Measurements from ENCODE around the gene LMOD2. TPM values are rescaled to one million over a fixed set of nuclear protein-coding genes. Genes with fewer than 3 reads are reported as not detected.

Gene LMOD2
- total and polyA plus RNA-seq, 9 of the 15 experiments (the other 6 are each of a cell fraction or from before 2014, with no cell fraction given), result 0.04 TPM; not detected in 8

DNA sequence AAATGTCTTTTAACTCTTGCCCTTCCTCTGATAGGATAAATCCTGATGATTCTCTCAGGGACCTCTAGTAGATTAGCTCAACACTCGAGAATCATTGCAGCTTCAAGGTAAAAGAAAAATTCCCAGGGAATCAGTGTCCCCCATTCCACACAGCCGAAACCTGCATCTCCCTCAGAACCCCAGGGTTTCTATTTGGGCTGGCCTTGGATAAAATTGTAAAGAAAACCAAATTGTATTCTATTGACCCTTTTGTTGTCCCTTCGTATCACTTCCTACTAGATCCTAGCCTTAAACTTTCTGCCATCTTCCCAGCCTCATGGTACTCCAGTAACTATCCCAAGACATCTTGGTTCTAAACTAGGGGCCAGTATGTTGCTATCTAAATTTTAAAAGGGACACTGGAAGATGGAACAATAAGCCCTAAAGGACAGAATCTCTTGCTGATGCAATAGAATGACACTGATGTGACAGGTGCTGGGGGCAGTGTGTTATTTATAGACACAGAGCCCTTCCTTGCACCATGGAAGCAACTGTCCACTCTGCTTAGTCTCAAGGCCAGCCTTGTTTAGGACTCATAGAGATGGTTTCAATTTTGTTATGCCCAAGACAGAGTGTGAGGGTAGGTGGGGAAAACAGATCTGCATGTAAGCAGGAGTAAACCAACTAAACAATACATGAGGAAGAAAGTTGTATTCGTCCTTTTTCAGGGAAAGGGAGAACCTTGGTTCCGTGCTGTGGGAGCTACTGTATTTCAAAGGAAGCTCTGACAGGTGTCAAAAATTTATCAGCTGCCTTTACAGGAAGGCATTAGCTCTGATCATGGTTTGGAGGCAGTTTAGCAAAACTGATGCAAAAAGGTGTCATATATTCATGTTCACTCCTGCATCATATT lies 46.4 kb upstream of the LMOD2 start (continued):
- TF ChIP-seq, protein P1, sequence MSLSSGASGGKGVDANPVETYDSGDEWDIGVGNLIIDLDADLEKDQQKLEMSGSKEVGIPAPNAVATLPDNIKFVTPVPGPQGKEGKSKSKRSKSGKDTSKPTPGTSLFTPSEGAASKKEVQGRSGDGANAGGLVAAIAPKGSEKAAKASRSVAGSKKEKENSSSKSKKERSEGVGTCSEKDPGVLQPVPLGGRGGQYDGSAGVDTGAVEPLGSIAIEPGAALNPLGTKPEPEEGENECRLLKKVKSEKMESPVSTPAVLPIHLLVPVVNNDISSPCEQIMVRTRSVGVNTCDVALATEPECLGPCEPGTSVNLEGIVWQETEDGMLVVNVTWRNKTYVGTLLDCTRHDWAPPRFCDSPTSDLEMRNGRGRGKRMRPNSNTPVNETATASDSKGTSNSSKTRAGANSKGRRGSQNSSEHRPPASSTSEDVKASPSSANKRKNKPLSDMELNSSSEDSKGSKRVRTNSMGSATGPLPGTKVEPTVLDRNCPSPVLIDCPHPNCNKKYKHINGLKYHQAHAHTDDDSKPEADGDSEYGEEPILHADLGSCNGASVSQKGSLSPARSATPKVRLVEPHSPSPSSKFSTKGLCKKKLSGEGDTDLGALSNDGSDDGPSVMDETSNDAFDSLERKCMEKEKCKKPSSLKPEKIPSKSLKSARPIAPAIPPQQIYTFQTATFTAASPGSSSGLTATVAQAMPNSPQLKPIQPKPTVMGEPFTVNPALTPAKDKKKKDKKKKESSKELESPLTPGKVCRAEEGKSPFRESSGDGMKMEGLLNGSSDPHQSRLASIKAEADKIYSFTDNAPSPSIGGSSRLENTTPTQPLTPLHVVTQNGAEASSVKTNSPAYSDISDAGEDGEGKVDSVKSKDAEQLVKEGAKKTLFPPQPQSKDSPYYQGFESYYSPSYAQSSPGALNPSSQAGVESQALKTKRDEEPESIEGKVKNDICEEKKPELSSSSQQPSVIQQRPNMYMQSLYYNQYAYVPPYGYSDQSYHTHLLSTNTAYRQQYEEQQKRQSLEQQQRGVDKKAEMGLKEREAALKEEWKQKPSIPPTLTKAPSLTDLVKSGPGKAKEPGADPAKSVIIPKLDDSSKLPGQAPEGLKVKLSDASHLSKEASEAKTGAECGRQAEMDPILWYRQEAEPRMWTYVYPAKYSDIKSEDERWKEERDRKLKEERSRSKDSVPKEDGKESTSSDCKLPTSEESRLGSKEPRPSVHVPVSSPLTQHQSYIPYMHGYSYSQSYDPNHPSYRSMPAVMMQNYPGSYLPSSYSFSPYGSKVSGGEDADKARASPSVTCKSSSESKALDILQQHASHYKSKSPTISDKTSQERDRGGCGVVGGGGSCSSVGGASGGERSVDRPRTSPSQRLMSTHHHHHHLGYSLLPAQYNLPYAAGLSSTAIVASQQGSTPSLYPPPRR (CRISPR knock-in tag; IDR thresholded peaks at IDR 0.05; ENCODE audit: borderline replicate concordance), result no peak
- TF ChIP-seq SMARCE1 (IDR thresholded peaks at IDR 0.05) (0 out of 2 replicates have a peak, but pooled peaks have one; percentile 40), NELFE (IDR thresholded peaks at IDR 0.05; ENCODE audit: insufficient read depth, insufficient read length) (no peak), RNF2 (IDR thresholded peaks at IDR 0.05) (peak; percentile 81; the same call in 1 of the 2 replicates), ZNF175 (CRISPR knock-in tag; IDR thresholded peaks at IDR 0.05; ENCODE audit: low read depth) (peak; percentile 94), ZNF644 (tag; IDR thresholded peaks at IDR 0.05; ENCODE audit: low read depth) (peak; percentile 67; the same call in 1 of the 2 replicates), YY1 (IDR thresholded peaks at IDR 0.05; ENCODE audit: borderline replicate concordance in 1 of 3, control insufficient read depth in 1 of 3, extremely low read depth in 1 of 3, insufficient read depth in 3 of 3, insufficient read length in 1 of 3, insufficient replicate concordance in 2 of 3, low read depth in 1 of 3, low read length in 2 of 3) (no peak), BRD4 (IDR thresholded peaks at IDR 0.05) (peak; percentile 75; the same call in 1 of the 2 replicates), FIP1L1 (IDR thresholded peaks at IDR 0.05; ENCODE audit: low read depth, low read length, poor library complexity, severe bottlenecking) (no peak), ZNF707 (CRISPR knock-in tag; conservative IDR thresholded peaks at IDR 0.05) (no peak), THRAP3 (IDR thresholded peaks at IDR 0.05; ENCODE audit: borderline replicate concordance) (no peak), CEBPG (CRISPR knock-in tag; IDR thresholded peaks at IDR 0.05) (peak; percentile 97), CEBPG (tag; conservative IDR thresholded peaks at IDR 0.05 in 1 of 2, IDR thresholded peaks at IDR 0.05 in 1 of 2) (peak; percentile 96 to 99), HDAC1 (IDR thresholded peaks at IDR 0.05) (no peak), KDM5B (IDR thresholded peaks at IDR 0.05; ENCODE audit: insufficient replicate concordance, low read depth, low read length) (no peak)
- TF ChIP-seq, protein P2, sequence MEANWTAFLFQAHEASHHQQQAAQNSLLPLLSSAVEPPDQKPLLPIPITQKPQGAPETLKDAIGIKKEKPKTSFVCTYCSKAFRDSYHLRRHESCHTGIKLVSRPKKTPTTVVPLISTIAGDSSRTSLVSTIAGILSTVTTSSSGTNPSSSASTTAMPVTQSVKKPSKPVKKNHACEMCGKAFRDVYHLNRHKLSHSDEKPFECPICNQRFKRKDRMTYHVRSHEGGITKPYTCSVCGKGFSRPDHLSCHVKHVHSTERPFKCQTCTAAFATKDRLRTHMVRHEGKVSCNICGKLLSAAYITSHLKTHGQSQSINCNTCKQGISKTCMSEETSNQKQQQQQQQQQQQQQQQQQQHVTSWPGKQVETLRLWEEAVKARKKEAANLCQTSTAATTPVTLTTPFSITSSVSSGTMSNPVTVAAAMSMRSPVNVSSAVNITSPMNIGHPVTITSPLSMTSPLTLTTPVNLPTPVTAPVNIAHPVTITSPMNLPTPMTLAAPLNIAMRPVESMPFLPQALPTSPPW (CRISPR knock-in tag; IDR thresholded peaks at IDR 0.05), result peak; percentile 74
- TF ChIP-seq, protein P3, sequence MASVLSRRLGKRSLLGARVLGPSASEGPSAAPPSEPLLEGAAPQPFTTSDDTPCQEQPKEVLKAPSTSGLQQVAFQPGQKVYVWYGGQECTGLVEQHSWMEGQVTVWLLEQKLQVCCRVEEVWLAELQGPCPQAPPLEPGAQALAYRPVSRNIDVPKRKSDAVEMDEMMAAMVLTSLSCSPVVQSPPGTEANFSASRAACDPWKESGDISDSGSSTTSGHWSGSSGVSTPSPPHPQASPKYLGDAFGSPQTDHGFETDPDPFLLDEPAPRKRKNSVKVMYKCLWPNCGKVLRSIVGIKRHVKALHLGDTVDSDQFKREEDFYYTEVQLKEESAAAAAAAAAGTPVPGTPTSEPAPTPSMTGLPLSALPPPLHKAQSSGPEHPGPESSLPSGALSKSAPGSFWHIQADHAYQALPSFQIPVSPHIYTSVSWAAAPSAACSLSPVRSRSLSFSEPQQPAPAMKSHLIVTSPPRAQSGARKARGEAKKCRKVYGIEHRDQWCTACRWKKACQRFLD (CRISPR knock-in tag; IDR thresholded peaks at IDR 0.05), result peak; percentile 87; the same call in 1 of the 2 replicates
